NCI-H748 treated with DMSO at 0.1 percent for 48 hours (cell line): ENCODE measurements around the gene CRIP3.

Source experiments
- DNase-seq: peaks from one replicate; lab custom pipeline; 2025; lab: John Stamatoyannopoulos, UW

CRIP3 gene

GRCh38 chr6:43273707-43274106 is 34.9 kb downstream of the CRIP3 start:
- DNase-seq = no peak

GRCh38 chr6:43271944-43272343 is 36.7 kb downstream of the CRIP3 start:
- DNase-seq = no peak

GRCh38 chr6:43271103-43271815 is 37.4 kb downstream of the CRIP3 start:
- DNase-seq = no peak

- DNase-seq = no peak
Measured at GRCh38 chr6:43269273-43270007, 39.2 kb downstream of the CRIP3 start.

- DNase-seq = no peak
Measured at GRCh38 chr6:43268782-43269272, 39.8 kb downstream of the CRIP3 start.

GRCh38 chr6:43268355-43268700 is 40.3 kb downstream of the CRIP3 start:
- DNase-seq = no peak

GRCh38 chr6:43267619-43268354 is 40.8 kb downstream of the CRIP3 start:
- no peak for DNase-seq

- DNase-seq = no peak
Measured at GRCh38 chr6:43265564-43265963, 43.1 kb downstream of the CRIP3 start.

- no peak for DNase-seq
Measured at GRCh38 chr6:43264599-43265145, 44.0 kb downstream of the CRIP3 start.

GRCh38 chr6:43263314-43264178 is 45.1 kb downstream of the CRIP3 start:
- DNase-seq = no peak

GRCh38 chr6:43262780-43263313 is 45.8 kb downstream of the CRIP3 start:
- DNase-seq = no peak

GRCh38 chr6:43262000-43262779 is 46.4 kb downstream of the CRIP3 start:
- DNase-seq = no peak

- no peak for DNase-seq
Measured at GRCh38 chr6:43261198-43261597, 47.4 kb downstream of the CRIP3 start.

GRCh38 chr6:43260791-43261190 is 47.8 kb downstream of the CRIP3 start:
- DNase-seq = no peak

- DNase-seq = no peak
Measured at GRCh38 chr6:43258807-43259686, 49.6 kb downstream of the CRIP3 start.

- no peak for DNase-seq
Measured at GRCh38 chr6:43258180-43258579, 50.4 kb downstream of the CRIP3 start.

GRCh38 chr6:43257367-43258145 is 51.1 kb downstream of the CRIP3 start:
- no peak for DNase-seq

- DNase-seq = no peak
Measured at GRCh38 chr6:43256670-43257366, 51.8 kb downstream of the CRIP3 start.
